Activated CD4-positive, alpha-beta memory T cell treated with anti-CD3 and anti-CD28 coated beads, Interleukin-2, amount 10 ng/mL, durations not matched to agents 7 days and 5 days (primary cell): ENCODE measurements around the gene NYNRIN. TPM values are rescaled to one million over a fixed set of nuclear protein-coding genes. Genes with fewer than 3 reads are reported as not detected.
A peak's percentile ranks its signal among the peaks of the same experiment; 100 is the strongest.

Experiments
- CTCF ChIA-PET: fragments of 350-600 bp; sonication (Branson Sonifier 250); formaldehyde crosslinking; loops from one replicate; lab custom pipeline; 2021; ENCODE audit warnings: antibody characterized with exemption, inconsistent platforms; lab: Charles Lee
- POLR2A ChIA-PET: fragments of 350-600 bp; sonication (Branson Sonifier 250); formaldehyde crosslinking; loops from one replicate; lab custom pipeline; 2021; ENCODE audit warnings: antibody characterized with exemption; lab: Charles Lee
- DNase-seq: peaks from one replicate; pipeline ENCODE4 v3.0.0-alpha.2; 2020
- H3K27ac Mint-ChIP-seq: one replicate; pipeline ENCODE4 v1.8.0; 2021; ENCODE audit warnings: mild to moderate bottlenecking, mixed read lengths
- H3K27me3 Mint-ChIP-seq: one replicate; pipeline ENCODE4 v1.8.0; 2021; ENCODE audit warnings: mixed read lengths
- H3K36me3 Mint-ChIP-seq: one replicate; pipeline ENCODE4 v1.8.0; 2021; ENCODE audit warnings: low read depth, mixed read lengths
- H3K4me1 Mint-ChIP-seq: one replicate; pipeline ENCODE4 v1.8.0; 2021; ENCODE audit warnings: mixed read lengths
- H3K4me3 Mint-ChIP-seq: one replicate; pipeline ENCODE4 v1.8.0; 2021; ENCODE audit warnings: mild to moderate bottlenecking, mixed read lengths
- H3K9me3 Mint-ChIP-seq: one replicate; pipeline ENCODE4 v1.8.0; 2021; ENCODE audit warnings: mixed read lengths
- total RNA-seq, 2 experiments: library from RNA; stranded (reverse); gene quantifications; one replicate each; pipeline ENCODE4 v1.2.3, GENCODE V29; 2021

The NYNRIN gene
- total RNA-seq, 2 experiments from 2014 or later, result 0.18 TPM

GRCh38 chr14:24411443-24412389 lies 12.9 kb downstream of the NYNRIN start:
- peak; percentile 43 for DNase-seq
- no peaks in the 10 kb centered on the region for H3K36me3 Mint-ChIP-seq
- ChIA-PET CTCF (interaction anchor here (2.8 to 4.4 kb wide), 3 partner anchors 13 to 79 kb away, joined by 9 to 18 read pairs (median 16); no protein-coding TSS in a partner anchor), POLR2A (interaction anchor here (1.5 to 3.5 kb wide), 2 partner anchors 19 kb away, joined by 7 to 20 read pairs; partner anchors contain the start of genes CBLN3 and KHNYN)
- H3K9me3 Mint-ChIP-seq, result no peaks in the 10 kb centered on the region
- H3K27ac Mint-ChIP-seq, result no peak overlapping the region
- no peaks in the 10 kb centered on the region for H3K4me1 Mint-ChIP-seq
- H3K4me3 Mint-ChIP-seq, result no peak overlapping the region
- peaks cover 6% of the 10 kb centered on the region for H3K27me3 Mint-ChIP-seq

GRCh38 chr14:24414077-24414476 lies 15.3 kb downstream of the NYNRIN start:
- ChIA-PET CTCF (interaction anchor here (0.6 to 1.5 kb wide), 5 partner anchors 9 to 80 kb away, joined by 3 to 10 read pairs (median 4); no protein-coding TSS in a partner anchor), POLR2A (interaction anchor here (0.7 to 3.5 kb wide), 2 partner anchors 11 to 17 kb away, joined by 3 to 20 read pairs; partner anchors contain the start of genes CBLN3 and KHNYN)
- H3K27me3 Mint-ChIP-seq, result peaks cover 6% of the 10 kb centered on the region

GRCh38 chr14:24414732-24415420 lies 16.1 kb downstream of the NYNRIN start:
- ChIA-PET POLR2A (interaction anchor here (3.5 kb wide), 1 partner anchor 16 kb away, joined by 20 read pairs; the partner anchor contains the start of genes CBLN3 and KHNYN), CTCF (interaction anchor here (1.1 kb wide), 1 partner anchor 81 kb away, joined by 3 read pairs; no protein-coding TSS in a partner anchor)
- H3K36me3 Mint-ChIP-seq, result no peaks in the 10 kb centered on the region
- H3K27me3 Mint-ChIP-seq, result peaks cover 6% of the 10 kb centered on the region
- no peaks in the 10 kb centered on the region for H3K9me3 Mint-ChIP-seq
- no peak overlapping the region for H3K4me3 Mint-ChIP-seq
- no peak overlapping the region for H3K27ac Mint-ChIP-seq
- DNase-seq, result no peak
- H3K4me1 Mint-ChIP-seq, result no peaks in the 10 kb centered on the region

More at GRCh38 chr14:24414077-24414476, 15.3 kb downstream of the NYNRIN start:
- no peak overlapping the region for H3K4me3 Mint-ChIP-seq
- H3K27ac Mint-ChIP-seq, result no peak overlapping the region
- H3K4me1 Mint-ChIP-seq, result no peaks in the 10 kb centered on the region
- H3K36me3 Mint-ChIP-seq, result no peaks in the 10 kb centered on the region
- H3K9me3 Mint-ChIP-seq, result no peaks in the 10 kb centered on the region
- no peak for DNase-seq

- DNase-seq, result no peak
- H3K27ac Mint-ChIP-seq, result no peak overlapping the region
- H3K9me3 Mint-ChIP-seq, result no peaks in the 10 kb centered on the region
- no peaks in the 10 kb centered on the region for H3K36me3 Mint-ChIP-seq
- peaks cover 3% of the 10 kb centered on the region for H3K27me3 Mint-ChIP-seq
- POLR2A ChIA-PET, result interaction anchor here (4.5 kb wide), 1 partner anchor 14 kb away, joined by 48 read pairs; the partner anchor contains the start of genes CBLN3 and KHNYN
- no peaks in the 10 kb centered on the region for H3K4me1 Mint-ChIP-seq
- no peak overlapping the region for H3K4me3 Mint-ChIP-seq
- CTCF ChIA-PET, result no interaction called here
These were observed 16.8 kb downstream of the NYNRIN start for GRCh38 chr14:24415421-24416253.

- POLR2A ChIA-PET, result interaction anchor here (4.5 kb wide), 1 partner anchor 13 kb away, joined by 48 read pairs; the partner anchor contains the start of genes CBLN3 and KHNYN
- no peaks in the 10 kb centered on the region for H3K4me1 Mint-ChIP-seq
- no peaks in the 10 kb centered on the region for H3K27me3 Mint-ChIP-seq
- no peaks in the 10 kb centered on the region for H3K36me3 Mint-ChIP-seq
- no peak overlapping the region for H3K27ac Mint-ChIP-seq
- no peaks in the 10 kb centered on the region for H3K9me3 Mint-ChIP-seq
- CTCF ChIA-PET, result no interaction called here
- DNase-seq, result no peak
- no peak overlapping the region for H3K4me3 Mint-ChIP-seq
These were observed 17.6 kb downstream of the NYNRIN start for GRCh38 chr14:24416254-24416931.

- Mint-ChIP-seq H3K9me3 (no peaks in the 10 kb centered on the region), H3K4me3 (no peak overlapping the region), H3K27ac (no peak overlapping the region), H3K4me1 (no peaks in the 10 kb centered on the region), H3K27me3 (no peaks in the 10 kb centered on the region), H3K36me3 (no peaks in the 10 kb centered on the region)
- ChIA-PET POLR2A (interaction anchor here (1.2 to 4.5 kb wide), 2 partner anchors 13 to 16 kb away, joined by 4 to 48 read pairs; partner anchors contain the start of genes CBLN3 and KHNYN), CTCF (interaction anchor here (2.7 kb wide), 1 partner anchor 14 kb away, joined by 14 read pairs; no protein-coding TSS in a partner anchor)
- DNase-seq, result no peak
These were observed 18.3 kb downstream of the NYNRIN start for GRCh38 chr14:24416932-24417619.

GRCh38 chr14:24417832-24418491 lies 19.2 kb downstream of the NYNRIN start:
- no peaks in the 10 kb centered on the region for H3K36me3 Mint-ChIP-seq
- DNase-seq, result no peak
- no peak overlapping the region for H3K27ac Mint-ChIP-seq
- CTCF ChIA-PET, result interaction anchor here (2.7 kb wide), 1 partner anchor 14 kb away, joined by 14 read pairs; no protein-coding TSS in a partner anchor
- no peak overlapping the region for H3K4me3 Mint-ChIP-seq
- H3K27me3 Mint-ChIP-seq, result no peaks in the 10 kb centered on the region
- H3K9me3 Mint-ChIP-seq, result no peaks in the 10 kb centered on the region
- POLR2A ChIA-PET, result interaction anchor here (1.2 to 4.5 kb wide), 2 partner anchors 12 to 17 kb away, joined by 4 to 48 read pairs; partner anchors contain the start of genes CBLN3 and KHNYN
- no peaks in the 10 kb centered on the region for H3K4me1 Mint-ChIP-seq

- Mint-ChIP-seq H3K9me3 (no peaks in the 10 kb centered on the region), H3K36me3 (no peaks in the 10 kb centered on the region), H3K4me3 (no peak overlapping the region), H3K4me1 (no peaks in the 10 kb centered on the region), H3K27me3 (no peaks in the 10 kb centered on the region), H3K27ac (no peak overlapping the region)
- DNase-seq, result no peak
- ChIA-PET CTCF (interaction anchor here (0.6 to 2.7 kb wide), 3 partner anchors 13 to 831 kb away, joined by 3 to 14 read pairs (median 7); no protein-coding TSS in a partner anchor), POLR2A (interaction anchor here (1.0 to 4.5 kb wide), 5 partner anchors 9 to 79 kb away, joined by 3 to 48 read pairs (median 4); partner anchors contain the start of genes CBLN3, KHNYN and RIPK3)
These were observed 19.7 kb downstream of the NYNRIN start for GRCh38 chr14:24418492-24418873.

- Mint-ChIP-seq H3K36me3 (peaks cover 2% of the 10 kb centered on the region), H3K4me1 (peaks cover 30% of the 10 kb centered on the region), H3K4me3 (no peak overlapping the region), H3K9me3 (no peaks in the 10 kb centered on the region), H3K27ac (no peak overlapping the region), H3K27me3 (no peaks in the 10 kb centered on the region)
- ChIA-PET CTCF (interaction anchor here (1.2 to 12.2 kb wide), 4 partner anchors 10 to 89 kb away, joined by 3 to 494 read pairs (median 18); partner anchors contain the start of genes ADCY4 and RIPK3), POLR2A (interaction anchor here (0.7 to 2.0 kb wide), 6 partner anchors 9 to 93 kb away, joined by 3 to 20 read pairs (median 4); partner anchors contain the start of gene RIPK3)
- DNase-seq, result no peak
These were observed 23.5 kb downstream of the NYNRIN start for GRCh38 chr14:24422261-24422660.
